Activated B cell treated with CpG ODN at 0.5 μM for 24 hours (primary cell): ENCODE data around the gene FCF1. TPM values are rescaled to one million over a fixed set of nuclear protein-coding genes. Genes with fewer than 3 reads are reported as not detected.
"Not testable (repeated sequence)": the region's sequence is repeated elsewhere in the genome, so short reads cannot be mapped to it uniquely, and the experiment has no call there.

Source experiments
- ATAC-seq: fragments of 200-7000 bp; cut with Tn5 transposase; one replicate; pipeline ENCODE4 v1.10.0; 2021; ENCODE audit warnings: low read depth, mild to moderate bottlenecking, moderate library complexity
- CTCF ChIA-PET: fragments of 350-600 bp; sonication (Branson Sonifier 250); formaldehyde crosslinking; loops from one replicate; lab custom pipeline; 2021; ENCODE audit warnings: antibody characterized with exemption; lab: Charles Lee
- POLR2A ChIA-PET: fragments of 350-600 bp; sonication (Branson Sonifier 250); formaldehyde crosslinking; loops from one replicate; lab custom pipeline; 2021; ENCODE audit warnings: antibody characterized with exemption; lab: Charles Lee
- DNase-seq: peaks from one replicate; pipeline ENCODE4 v3.0.0; 2022
- H3K27ac Mint-ChIP-seq: one replicate; pipeline ENCODE4 v1.8.0; 2020; ENCODE audit warnings: mixed read lengths
- H3K27me3 Mint-ChIP-seq: one replicate; pipeline ENCODE4 v1.8.0; 2021; ENCODE audit warnings: mixed read lengths
- H3K36me3 Mint-ChIP-seq: one replicate; pipeline ENCODE4 v1.8.0; 2021; ENCODE audit warnings: low read depth, mixed read lengths
- H3K4me1 Mint-ChIP-seq: one replicate; pipeline ENCODE4 v1.8.0; 2021; ENCODE audit warnings: mixed read lengths
- H3K4me3 Mint-ChIP-seq: one replicate; pipeline ENCODE4 v1.8.0; 2020; ENCODE audit warnings: mild to moderate bottlenecking, mixed read lengths
- H3K9me3 Mint-ChIP-seq: one replicate; pipeline ENCODE4 v1.8.0; 2020; ENCODE audit warnings: mixed read lengths
- intact Hi-C: fragments of 100-400 bp; cut with micrococcal nuclease; formaldehyde crosslinking; loops from one replicate; pipeline ENCODE4 v1.15.1; 2024
- total RNA-seq: library from RNA; stranded (reverse); gene quantifications from 2 replicates; pipeline ENCODE4 v1.2.3, GENCODE V29; 2022
- TF ChIP-seq, protein P1 (sequence below): fragments of 200-600 bp; IDR thresholded peaks from one replicate; pipeline ENCODE4 v1.8.0; 2022; ENCODE audit warnings: antibody characterized with exemption, mild to moderate bottlenecking

The FCF1 gene
- total RNA-seq, 1 donor from 2014 or later, result 49.5 TPM

DNA sequence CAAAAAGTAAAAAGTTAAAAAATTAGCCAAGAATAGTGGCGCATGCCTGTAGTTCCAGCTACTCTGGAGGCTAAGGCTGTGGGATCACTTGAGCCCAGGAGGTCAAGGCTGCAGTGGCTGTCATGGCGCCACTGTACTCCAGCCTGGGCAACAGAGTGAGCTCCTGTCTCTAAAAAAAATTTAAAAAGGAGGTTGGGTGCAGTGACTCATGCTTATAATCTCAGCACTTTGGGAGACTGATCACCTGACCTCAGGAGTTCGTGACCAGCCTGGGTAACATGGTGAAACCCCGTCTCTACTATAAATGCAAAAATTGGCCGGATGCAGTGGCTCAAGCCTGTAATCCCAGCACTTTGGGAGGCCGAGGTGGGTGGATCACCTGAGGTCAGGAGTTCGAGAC, 42.0 kb downstream of the FCF1 start:
- no peaks in the 10 kb centered on the region for H3K4me1 Mint-ChIP-seq
- DNase-seq (no peak), ATAC-seq (no peak)
- H3K4me3 Mint-ChIP-seq, result no peak overlapping the region
- H3K9me3 Mint-ChIP-seq, result peaks cover 11% of the 10 kb centered on the region
- intact Hi-C loops, result no loop called here
- peaks cover 2% of the 10 kb centered on the region for H3K27me3 Mint-ChIP-seq
- ChIA-PET POLR2A (interaction anchor here (1.6 kb wide), 1 partner anchor 8 kb away, joined by 4 read pairs; the partner anchor contains the start of gene YLPM1), CTCF (no interaction called here)
- H3K27ac Mint-ChIP-seq, result no peak overlapping the region
- H3K36me3 Mint-ChIP-seq, result peaks cover 2% of the 10 kb centered on the region
- TF ChIP-seq, protein P1, sequence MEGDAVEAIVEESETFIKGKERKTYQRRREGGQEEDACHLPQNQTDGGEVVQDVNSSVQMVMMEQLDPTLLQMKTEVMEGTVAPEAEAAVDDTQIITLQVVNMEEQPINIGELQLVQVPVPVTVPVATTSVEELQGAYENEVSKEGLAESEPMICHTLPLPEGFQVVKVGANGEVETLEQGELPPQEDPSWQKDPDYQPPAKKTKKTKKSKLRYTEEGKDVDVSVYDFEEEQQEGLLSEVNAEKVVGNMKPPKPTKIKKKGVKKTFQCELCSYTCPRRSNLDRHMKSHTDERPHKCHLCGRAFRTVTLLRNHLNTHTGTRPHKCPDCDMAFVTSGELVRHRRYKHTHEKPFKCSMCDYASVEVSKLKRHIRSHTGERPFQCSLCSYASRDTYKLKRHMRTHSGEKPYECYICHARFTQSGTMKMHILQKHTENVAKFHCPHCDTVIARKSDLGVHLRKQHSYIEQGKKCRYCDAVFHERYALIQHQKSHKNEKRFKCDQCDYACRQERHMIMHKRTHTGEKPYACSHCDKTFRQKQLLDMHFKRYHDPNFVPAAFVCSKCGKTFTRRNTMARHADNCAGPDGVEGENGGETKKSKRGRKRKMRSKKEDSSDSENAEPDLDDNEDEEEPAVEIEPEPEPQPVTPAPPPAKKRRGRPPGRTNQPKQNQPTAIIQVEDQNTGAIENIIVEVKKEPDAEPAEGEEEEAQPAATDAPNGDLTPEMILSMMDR, result no peak

GRCh38 chr14:74756326-74756725, 43.4 kb downstream of the FCF1 start:
- Mint-ChIP-seq H3K4me3 (no peak overlapping the region), H3K27me3 (peaks cover 2% of the 10 kb centered on the region), H3K4me1 (no peaks in the 10 kb centered on the region), H3K27ac (no peak overlapping the region), H3K36me3 (peaks cover 2% of the 10 kb centered on the region), H3K9me3 (peaks cover 11% of the 10 kb centered on the region)
- CTCF ChIA-PET, result no interaction called here
- TF ChIP-seq, protein P1, result no peak
- DNase-seq (no peak), ATAC-seq (no peak)
- intact Hi-C loops, result no loop called here
- POLR2A ChIA-PET, result no interaction called here

DNA sequence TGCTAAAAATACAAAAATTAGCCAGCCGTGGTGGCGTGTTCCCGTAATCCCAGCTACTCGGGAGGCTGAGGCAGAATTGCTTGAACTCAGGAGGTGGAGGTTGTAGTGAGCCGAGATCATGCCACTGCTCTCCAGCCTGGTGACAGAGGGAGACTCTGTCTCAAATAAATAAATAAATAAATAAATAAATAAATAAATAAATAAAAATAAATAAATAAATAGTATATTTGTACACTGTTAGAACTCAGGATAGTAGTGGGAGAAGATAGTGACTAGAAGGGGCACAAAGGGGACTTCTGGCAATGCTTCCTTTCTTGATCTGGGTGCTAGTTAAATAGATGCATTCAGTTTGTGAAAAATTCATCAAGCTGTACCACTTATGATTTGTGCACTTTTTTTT, 45.6 kb downstream of the FCF1 start:
- intact Hi-C loops, H3K4me3 Mint-ChIP-seq, H3K27me3 Mint-ChIP-seq, DNase-seq, ATAC-seq, H3K27ac Mint-ChIP-seq, H3K36me3 Mint-ChIP-seq, CTCF ChIA-PET, POLR2A ChIA-PET, H3K9me3 Mint-ChIP-seq: not testable (repeated sequence)
- peaks cover 11% of the 10 kb centered on the region for H3K4me1 Mint-ChIP-seq

- H3K4me1 Mint-ChIP-seq, result peaks cover 55% of the 10 kb centered on the region
- peak within 1 kb of the TSS; percentile 90 for H3K27ac Mint-ChIP-seq
- DNase-seq, result peak; percentile 86
- intact Hi-C loops, result loop anchor here (1.0 to 5.0 kb wide), 12 partner anchors 14 to 1706 kb away; partner anchors contain the start of genes ACYP1, AREL1, DLST and EIF2B2
- peaks cover 26% of the 10 kb centered on the region for H3K36me3 Mint-ChIP-seq
- no peaks in the 10 kb centered on the region for H3K27me3 Mint-ChIP-seq
- H3K4me3 Mint-ChIP-seq, result peak within 1 kb of the TSS; percentile 90
- no peaks in the 10 kb centered on the region for H3K9me3 Mint-ChIP-seq
- POLR2A ChIA-PET, result interaction anchor here (0.5 to 2.6 kb wide), 22 partner anchors 9 to 708 kb away, joined by 3 to 9 read pairs (median 3); partner anchors contain the start of genes ACYP1, AREL1, EIF2B2 and FCF1
- TF ChIP-seq, protein P1, result no peak
- ATAC-seq, result peak; percentile 95
- CTCF ChIA-PET, result interaction anchor here (0.8 to 2.1 kb wide), 5 partner anchors 23 to 300 kb away, joined by 3 to 8 read pairs (median 4); no protein-coding TSS in a partner anchor
Observed at GRCh38 chr14:74762917-74763802, 50.2 kb downstream of the FCF1 start, which contains the start of gene YLPM1. YLPM1 (plus strand) TSS chr14:74763316; CDS start chr14:74763490, 174 bp downstream.

- ChIA-PET POLR2A (interaction anchor here (0.5 to 2.6 kb wide), 18 partner anchors 10 to 366 kb away, joined by 3 to 9 read pairs (median 3); partner anchors contain the start of genes ACYP1, AREL1, EIF2B2 and FCF1), CTCF (interaction anchor here (0.8 to 2.1 kb wide), 3 partner anchors 22 to 155 kb away, joined by 4 to 8 read pairs (median 5); no protein-coding TSS in a partner anchor)
- TF ChIP-seq, protein P1, result no peak
- peaks cover 61% of the 10 kb centered on the region for H3K4me1 Mint-ChIP-seq
- no peak for ATAC-seq
- H3K27ac Mint-ChIP-seq, result peak overlapping the region; percentile 90
- intact Hi-C loops, result loop anchor here (1.0 to 5.0 kb wide), 12 partner anchors 13 to 1707 kb away; partner anchors contain the start of genes ACYP1, AREL1, DLST and EIF2B2
- H3K9me3 Mint-ChIP-seq, result no peaks in the 10 kb centered on the region
- H3K4me3 Mint-ChIP-seq, result peak overlapping the region; percentile 90
- H3K36me3 Mint-ChIP-seq, result peaks cover 26% of the 10 kb centered on the region
- DNase-seq, result peak; percentile 16
- no peaks in the 10 kb centered on the region for H3K27me3 Mint-ChIP-seq
Observed at GRCh38 chr14:74763803-74764531, 51.0 kb downstream of the FCF1 start.
